PFSK-1 (cell line): ENCODE data around the gene MAST4.

Source experiments
- POLR2AphosphoS5 ChIP-seq: IDR thresholded peaks from 2 replicates; pipeline ENCODE4 v1.6.1; 2012; ENCODE audit warnings: low read depth, mild to moderate bottlenecking, control low read depth, low read length, moderate library complexity
- SIN3A ChIP-seq: IDR thresholded peaks from 2 replicates; pipeline ENCODE4 v1.6.1; 2012; ENCODE audit warnings: mild to moderate bottlenecking, low read length, moderate library complexity, borderline replicate concordance; ENCODE audit not compliant: insufficient read depth
- TAF1 ChIP-seq: IDR thresholded peaks from 2 replicates; pipeline ENCODE4 v1.6.1; 2012; ENCODE audit warnings: low read length, control low read depth, borderline replicate concordance; ENCODE audit not compliant: insufficient read depth
- TF ChIP-seq, protein P1 (sequence below), 2 experiments: IDR thresholded peaks; 2 replicates each; pipeline versions ENCODE4 v1.6.1 to v1.8.0; 2011 to 2012; ENCODE audit warnings: low read depth in 2 of 2, low read length in 2 of 2, control low read depth in 1 of 2, inconsistent platforms in 1 of 2, mild to moderate bottlenecking in 1 of 2, moderate library complexity in 1 of 2; ENCODE audit not compliant: insufficient read depth in 1 of 2

DNA sequence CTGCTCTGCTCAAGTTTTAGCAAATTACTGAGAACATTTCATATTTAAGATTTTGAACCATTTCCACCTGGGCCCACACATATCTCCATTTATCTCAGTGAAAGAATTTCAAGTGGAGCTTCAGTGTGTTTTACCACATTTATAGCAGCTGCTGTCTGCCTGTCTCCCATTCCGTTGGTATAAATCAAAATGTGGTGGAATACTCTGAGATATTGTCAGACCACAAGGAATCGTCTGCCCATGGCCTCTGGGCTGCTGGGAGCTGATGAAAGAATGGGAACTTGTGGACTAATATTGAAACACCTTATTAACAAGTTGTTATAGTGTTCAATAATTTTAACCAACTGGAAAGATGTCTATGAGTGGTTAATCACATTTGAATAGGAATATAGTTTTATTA, 33.3 kb downstream of the MAST4 start:
- no peak for TF ChIP-seq TAF1
- no peak for TF ChIP-seq SIN3A
- TF ChIP-seq, protein P1, sequence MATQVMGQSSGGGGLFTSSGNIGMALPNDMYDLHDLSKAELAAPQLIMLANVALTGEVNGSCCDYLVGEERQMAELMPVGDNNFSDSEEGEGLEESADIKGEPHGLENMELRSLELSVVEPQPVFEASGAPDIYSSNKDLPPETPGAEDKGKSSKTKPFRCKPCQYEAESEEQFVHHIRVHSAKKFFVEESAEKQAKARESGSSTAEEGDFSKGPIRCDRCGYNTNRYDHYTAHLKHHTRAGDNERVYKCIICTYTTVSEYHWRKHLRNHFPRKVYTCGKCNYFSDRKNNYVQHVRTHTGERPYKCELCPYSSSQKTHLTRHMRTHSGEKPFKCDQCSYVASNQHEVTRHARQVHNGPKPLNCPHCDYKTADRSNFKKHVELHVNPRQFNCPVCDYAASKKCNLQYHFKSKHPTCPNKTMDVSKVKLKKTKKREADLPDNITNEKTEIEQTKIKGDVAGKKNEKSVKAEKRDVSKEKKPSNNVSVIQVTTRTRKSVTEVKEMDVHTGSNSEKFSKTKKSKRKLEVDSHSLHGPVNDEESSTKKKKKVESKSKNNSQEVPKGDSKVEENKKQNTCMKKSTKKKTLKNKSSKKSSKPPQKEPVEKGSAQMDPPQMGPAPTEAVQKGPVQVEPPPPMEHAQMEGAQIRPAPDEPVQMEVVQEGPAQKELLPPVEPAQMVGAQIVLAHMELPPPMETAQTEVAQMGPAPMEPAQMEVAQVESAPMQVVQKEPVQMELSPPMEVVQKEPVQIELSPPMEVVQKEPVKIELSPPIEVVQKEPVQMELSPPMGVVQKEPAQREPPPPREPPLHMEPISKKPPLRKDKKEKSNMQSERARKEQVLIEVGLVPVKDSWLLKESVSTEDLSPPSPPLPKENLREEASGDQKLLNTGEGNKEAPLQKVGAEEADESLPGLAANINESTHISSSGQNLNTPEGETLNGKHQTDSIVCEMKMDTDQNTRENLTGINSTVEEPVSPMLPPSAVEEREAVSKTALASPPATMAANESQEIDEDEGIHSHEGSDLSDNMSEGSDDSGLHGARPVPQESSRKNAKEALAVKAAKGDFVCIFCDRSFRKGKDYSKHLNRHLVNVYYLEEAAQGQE (IDR thresholded peaks at IDR 0.05; ENCODE audit: insufficient read depth in 1 of 2, low read depth in 2 of 2, low read length in 2 of 2) = no peak
- no peak for TF ChIP-seq POLR2AphosphoS5
